ENCODE results near the gene CENPO.

- TF ChIP-seq CTCF (IDR thresholded peaks at IDR 0.05) (no peak), POLR2A (IDR thresholded peaks at IDR 0.05) (no peak)
These were observed 44.8 kb downstream of the CENPO start for GRCh38 chr2:24837996-24838513.

All from thyroid gland (tissue), 4 donors.